Omental fat pad (tissue), 4 donors: ENCODE measurements around the gene ACP6. TPM values are rescaled to one million over a fixed set of nuclear protein-coding genes. Genes with fewer than 3 reads are reported as not detected.

ENCODE experiments used
- ATAC-seq: fragments of 150-250 bp; one replicate; pipeline ENCODE4 v1.9.1; 2016; ENCODE audit warnings: mild to moderate bottlenecking, moderate library complexity; ENCODE audit not compliant: low FRiP score
- DNase-seq: peaks from one replicate; pipeline ENCODE4 v3.0.0-alpha.2; 2019; ENCODE audit warnings: low spot score
- small RNA-seq: library from RNA; depleted of rRNA; stranded (forward); fragments of <200 nt; gene quantifications from one replicate; pipeline ENCODE3, GENCODE V24; 2016
- total RNA-seq, 4 donors: library from RNA; depleted of rRNA; stranded (reverse); fragments of >200 nt; gene quantifications; one replicate each; pipeline ENCODE4 v1.1.0, GENCODE V29; 2016
- TF ChIP-seq, protein P1 (sequence below), 3 donors: fragments of 450-650 bp; IDR thresholded peaks; one replicate each; pipeline ENCODE4 v1.5.1; 2016 to 2017; ENCODE audit warnings: antibody characterized with exemption in 3 of 3, mild to moderate bottlenecking in 3 of 3, moderate library complexity in 2 of 3

ACP6 gene
- total RNA-seq, 4 donors from 2014 or later, result 2.3 to 15.1 (median 5.9) TPM

DNA sequence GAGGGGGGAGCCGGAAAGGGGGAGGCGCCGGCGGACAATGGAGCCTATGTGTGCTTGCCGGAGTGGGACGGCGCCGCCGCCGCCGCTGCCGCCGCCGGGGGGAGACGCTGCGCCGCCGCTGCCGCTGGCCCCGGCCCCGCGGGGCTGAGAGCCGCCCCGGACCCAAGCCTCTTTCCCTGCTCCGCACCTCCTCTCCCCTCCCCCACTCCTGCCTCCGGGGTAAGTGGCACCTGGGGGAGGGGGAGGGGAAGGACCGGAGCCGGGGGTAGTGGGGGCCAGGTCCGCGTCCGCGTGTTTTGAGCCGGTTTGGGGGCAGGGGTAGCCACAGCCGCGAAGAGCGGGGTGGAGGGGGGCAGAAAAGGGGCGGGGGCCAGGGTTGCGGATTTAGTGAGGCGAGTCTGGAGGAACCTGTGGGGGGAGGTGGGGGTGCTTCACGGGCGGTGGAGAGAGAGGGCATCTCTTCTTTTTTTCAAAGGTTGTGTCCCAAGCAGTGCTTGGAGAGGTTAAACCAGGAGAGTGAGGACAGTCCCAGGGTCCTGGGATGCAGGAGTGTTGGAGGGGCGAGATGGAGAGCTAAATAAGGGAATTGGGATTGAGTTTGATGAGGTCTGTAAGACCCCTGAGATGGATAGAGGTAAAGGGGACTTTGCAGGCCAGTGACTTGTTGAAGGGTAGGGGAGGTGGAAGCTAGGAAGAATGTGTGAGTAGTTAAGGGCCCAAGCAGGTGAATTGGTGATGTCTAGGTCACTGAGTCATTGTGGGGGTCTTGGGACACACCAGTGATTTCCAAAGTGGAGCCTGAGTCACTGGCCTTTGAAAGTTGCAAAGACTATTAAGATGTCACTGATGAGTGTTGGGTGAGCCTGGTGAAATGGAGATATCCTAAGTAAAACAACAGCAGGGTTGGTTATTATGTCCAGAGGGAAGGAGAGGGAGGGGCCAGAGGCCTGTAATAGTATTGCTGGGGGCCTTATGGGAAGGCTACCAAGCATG, 69.9 kb downstream of the ACP6 start:
- ATAC-seq (peak; percentile 19), DNase-seq (peak; percentile 40)
- TF ChIP-seq, protein P1, sequence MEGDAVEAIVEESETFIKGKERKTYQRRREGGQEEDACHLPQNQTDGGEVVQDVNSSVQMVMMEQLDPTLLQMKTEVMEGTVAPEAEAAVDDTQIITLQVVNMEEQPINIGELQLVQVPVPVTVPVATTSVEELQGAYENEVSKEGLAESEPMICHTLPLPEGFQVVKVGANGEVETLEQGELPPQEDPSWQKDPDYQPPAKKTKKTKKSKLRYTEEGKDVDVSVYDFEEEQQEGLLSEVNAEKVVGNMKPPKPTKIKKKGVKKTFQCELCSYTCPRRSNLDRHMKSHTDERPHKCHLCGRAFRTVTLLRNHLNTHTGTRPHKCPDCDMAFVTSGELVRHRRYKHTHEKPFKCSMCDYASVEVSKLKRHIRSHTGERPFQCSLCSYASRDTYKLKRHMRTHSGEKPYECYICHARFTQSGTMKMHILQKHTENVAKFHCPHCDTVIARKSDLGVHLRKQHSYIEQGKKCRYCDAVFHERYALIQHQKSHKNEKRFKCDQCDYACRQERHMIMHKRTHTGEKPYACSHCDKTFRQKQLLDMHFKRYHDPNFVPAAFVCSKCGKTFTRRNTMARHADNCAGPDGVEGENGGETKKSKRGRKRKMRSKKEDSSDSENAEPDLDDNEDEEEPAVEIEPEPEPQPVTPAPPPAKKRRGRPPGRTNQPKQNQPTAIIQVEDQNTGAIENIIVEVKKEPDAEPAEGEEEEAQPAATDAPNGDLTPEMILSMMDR (IDR thresholded peaks at IDR 0.05), result no peak

DNA sequence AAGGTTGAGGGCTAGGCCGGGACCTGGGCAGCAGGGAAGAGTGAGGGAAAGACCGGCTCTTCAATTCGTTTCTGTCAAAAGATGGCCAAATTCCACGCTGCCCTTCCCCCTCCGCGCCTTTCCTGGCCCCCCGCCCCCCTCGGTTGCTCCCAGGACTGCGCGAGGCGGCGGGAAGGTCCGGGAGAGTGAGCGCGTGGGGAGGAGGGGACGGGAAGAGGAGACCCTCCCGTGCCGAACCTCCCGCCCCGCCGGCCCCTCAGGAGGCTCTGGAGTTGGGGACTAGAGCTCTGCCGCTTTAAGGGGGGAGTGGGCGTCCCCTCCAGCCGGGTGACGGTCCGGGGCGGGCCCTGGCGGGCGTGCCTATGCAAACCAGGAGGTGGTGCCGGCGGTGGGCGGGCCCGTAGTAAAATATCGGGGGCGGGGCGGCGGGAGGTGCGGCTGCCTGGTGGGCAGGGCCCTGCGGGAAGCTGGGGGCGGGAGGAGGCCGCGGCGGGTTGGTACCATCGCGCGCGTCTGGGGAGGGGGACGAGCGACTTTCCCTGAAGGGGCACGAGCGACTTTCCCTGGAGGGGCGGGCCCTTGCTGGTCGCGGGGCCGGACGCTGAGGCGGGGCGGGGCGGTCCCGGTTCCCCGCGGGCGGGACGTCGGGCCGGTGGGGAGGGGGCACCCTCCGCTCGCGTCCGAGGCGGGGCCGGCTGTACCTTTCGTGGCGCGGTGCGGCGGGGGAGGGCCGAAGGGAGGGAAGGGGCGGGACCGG, 70.8 kb downstream of the ACP6 start:
- TF ChIP-seq, protein P1 (IDR thresholded peaks at IDR 0.05), result no peak
- ATAC-seq (peak; percentile 96), DNase-seq (peak; percentile 86)

- ATAC-seq, result peak; percentile 26
- TF ChIP-seq, protein P1 (IDR thresholded peaks at IDR 0.05), result no peak
- DNase-seq, result no peak
These were observed 71.5 kb downstream of the ACP6 start for GRCh38 chr1:147598621-147599361.

DNA sequence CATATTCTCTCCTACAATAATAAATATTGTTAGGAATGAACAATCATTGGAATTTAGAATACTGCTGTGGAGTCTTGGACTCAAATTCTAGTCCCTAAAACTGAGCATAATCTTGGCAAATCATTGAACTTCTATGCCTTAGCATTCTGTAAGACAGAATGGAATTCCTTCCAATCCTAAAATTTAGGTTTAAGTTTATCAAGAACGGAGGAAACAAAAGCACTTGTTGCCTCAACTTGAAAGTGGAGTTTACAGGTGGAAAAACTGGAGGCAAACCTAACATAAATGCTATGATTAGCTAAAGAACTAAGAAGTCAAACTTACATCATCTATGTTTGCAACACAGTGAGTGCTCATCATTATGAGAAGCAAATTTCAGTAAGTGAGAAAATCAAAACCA, 73.3 kb downstream of the ACP6 start:
- TF ChIP-seq, protein P1 (IDR thresholded peaks at IDR 0.05), result no peak
- no peak for DNase-seq
- ATAC-seq, result no peak

Small RNA genes within 50 kb of the gene (small RNA-seq; reads per million reads assigned to genes)
- gene RN7SL261P, result not detected

Other genes starting within 250 kb of the ACP6 start
- gene BCL9, start 129.0 kb downstream of the ACP6 start, total RNA-seq, result 10 to 100 TPM in 2 of 4 donors, 1 to 10 TPM in 2; 9.0 to 10.7 (median 9.9) TPM
- 10 to 100 TPM; 14.2 to 63.2 (median 39.6) TPM for gene GJA5, start 90.1 kb upstream of the ACP6 start, total RNA-seq
- not detected for gene GJA8, start 232.3 kb upstream of the ACP6 start, total RNA-seq